VCaP (cell line): ENCODE measurements around the gene CAMTA1.

Source experiments
- H3K27ac ChIP-seq: fragments of 450-650 bp; 2 replicates; pipeline ENCODE4 v1.5.1; 2017
- TF ChIP-seq, protein P1 (sequence below): fragments of 450-650 bp; conservative IDR thresholded peaks from 2 replicates; pipeline ENCODE4 v1.5.1; 2017; ENCODE audit warnings: mild to moderate bottlenecking, moderate library complexity

Gene CAMTA1

GRCh38 chr1:7693662-7694061 lies 908.4 kb downstream of the CAMTA1 start:
- TF ChIP-seq, protein P1, sequence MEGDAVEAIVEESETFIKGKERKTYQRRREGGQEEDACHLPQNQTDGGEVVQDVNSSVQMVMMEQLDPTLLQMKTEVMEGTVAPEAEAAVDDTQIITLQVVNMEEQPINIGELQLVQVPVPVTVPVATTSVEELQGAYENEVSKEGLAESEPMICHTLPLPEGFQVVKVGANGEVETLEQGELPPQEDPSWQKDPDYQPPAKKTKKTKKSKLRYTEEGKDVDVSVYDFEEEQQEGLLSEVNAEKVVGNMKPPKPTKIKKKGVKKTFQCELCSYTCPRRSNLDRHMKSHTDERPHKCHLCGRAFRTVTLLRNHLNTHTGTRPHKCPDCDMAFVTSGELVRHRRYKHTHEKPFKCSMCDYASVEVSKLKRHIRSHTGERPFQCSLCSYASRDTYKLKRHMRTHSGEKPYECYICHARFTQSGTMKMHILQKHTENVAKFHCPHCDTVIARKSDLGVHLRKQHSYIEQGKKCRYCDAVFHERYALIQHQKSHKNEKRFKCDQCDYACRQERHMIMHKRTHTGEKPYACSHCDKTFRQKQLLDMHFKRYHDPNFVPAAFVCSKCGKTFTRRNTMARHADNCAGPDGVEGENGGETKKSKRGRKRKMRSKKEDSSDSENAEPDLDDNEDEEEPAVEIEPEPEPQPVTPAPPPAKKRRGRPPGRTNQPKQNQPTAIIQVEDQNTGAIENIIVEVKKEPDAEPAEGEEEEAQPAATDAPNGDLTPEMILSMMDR, result no peak
- no peak overlapping the region for H3K27ac ChIP-seq

DNA sequence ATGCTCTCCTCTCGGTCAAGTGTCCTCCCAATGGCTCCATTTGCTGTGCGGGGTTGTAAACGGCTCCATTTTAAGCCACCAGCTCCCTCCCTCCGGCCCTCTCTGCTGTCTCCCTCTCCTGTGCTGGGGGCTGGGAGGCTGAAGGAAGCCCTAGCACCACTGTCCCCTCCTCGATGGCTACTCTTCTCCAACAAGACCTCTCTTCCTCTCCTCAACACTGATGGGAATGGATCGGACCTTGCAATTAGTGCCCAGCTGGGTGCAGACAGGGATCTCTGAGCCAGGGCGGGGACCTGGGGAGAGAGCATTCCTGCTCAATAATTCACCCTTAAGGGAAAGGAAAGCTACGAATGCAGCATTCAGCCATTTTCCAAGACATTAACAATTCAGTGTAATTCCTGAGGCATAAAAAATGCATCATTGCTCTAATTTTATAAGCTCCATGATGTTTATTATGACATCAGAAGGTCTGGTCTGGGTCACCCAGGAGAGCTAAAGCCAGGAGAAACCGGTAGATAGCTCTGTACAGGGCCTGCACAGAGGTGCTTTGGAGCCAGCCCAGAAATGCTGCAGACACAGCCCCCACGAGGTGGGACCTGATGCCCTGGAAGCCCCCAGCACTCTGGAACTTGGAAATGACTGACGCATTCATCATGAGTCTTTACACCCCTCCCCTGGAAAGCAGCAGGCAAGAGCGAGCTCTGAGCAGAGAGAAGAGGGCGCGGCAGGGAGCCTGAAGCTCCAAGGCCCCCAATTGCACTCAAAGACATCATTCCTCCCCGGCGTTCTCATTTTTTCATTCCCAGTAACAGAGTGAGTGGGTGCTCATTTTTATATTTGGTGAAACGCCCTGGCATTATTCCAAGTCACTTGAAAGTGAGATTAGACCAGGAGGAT lies 909.6 kb downstream of the CAMTA1 start:
- TF ChIP-seq, protein P1, result no peak
- H3K27ac ChIP-seq, result no peak overlapping the region

GRCh38 chr1:7695497-7696117 lies 910.4 kb downstream of the CAMTA1 start:
- TF ChIP-seq, protein P1, result no peak

DNA sequence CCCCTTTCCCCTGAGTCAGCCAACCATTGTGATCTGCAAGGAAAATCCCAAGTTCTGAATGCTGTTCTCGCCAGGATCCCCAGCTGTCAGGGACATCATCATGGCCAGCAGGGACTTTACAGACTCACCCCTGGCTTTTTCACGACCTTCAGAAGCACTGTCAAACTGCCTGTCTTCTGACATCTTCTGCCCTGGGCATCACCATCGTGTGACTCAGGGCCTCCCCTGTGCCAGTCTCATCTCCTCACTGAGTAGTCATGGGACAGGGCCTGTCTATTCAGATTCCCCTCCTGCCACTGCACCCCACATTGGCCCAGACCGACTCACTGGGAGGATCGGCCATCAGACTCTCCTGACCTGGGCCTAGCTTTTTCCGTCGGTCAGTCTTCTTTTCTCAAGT lies 913.4 kb downstream of the CAMTA1 start:
- TF ChIP-seq, protein P1, result no peak
- H3K27ac ChIP-seq, result no peak overlapping the region

More at GRCh38 chr1:7695497-7696117, 910.4 kb downstream of the CAMTA1 start:
- H3K27ac ChIP-seq, result no peak overlapping the region

DNA sequence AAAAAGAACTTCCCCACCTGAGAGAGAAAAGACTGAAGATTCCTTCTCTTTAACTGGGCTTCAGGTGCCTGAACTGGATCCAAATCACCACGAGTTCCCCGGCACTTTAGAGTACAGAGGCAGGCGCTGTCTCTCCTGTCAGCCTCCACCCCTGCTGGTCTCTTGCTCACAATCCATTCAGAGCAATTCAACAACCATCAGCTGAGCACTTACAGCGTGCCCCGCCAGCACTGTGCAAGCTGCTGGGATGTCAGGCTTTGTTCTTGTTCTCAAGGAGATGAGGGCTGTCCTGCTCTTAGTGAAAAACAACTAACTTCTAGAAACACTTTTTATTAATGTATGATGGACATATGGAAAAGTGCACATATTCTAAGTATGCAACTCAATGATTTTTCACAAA lies 917.1 kb downstream of the CAMTA1 start:
- no peak overlapping the region for H3K27ac ChIP-seq
- TF ChIP-seq, protein P1, result no peak

DNA sequence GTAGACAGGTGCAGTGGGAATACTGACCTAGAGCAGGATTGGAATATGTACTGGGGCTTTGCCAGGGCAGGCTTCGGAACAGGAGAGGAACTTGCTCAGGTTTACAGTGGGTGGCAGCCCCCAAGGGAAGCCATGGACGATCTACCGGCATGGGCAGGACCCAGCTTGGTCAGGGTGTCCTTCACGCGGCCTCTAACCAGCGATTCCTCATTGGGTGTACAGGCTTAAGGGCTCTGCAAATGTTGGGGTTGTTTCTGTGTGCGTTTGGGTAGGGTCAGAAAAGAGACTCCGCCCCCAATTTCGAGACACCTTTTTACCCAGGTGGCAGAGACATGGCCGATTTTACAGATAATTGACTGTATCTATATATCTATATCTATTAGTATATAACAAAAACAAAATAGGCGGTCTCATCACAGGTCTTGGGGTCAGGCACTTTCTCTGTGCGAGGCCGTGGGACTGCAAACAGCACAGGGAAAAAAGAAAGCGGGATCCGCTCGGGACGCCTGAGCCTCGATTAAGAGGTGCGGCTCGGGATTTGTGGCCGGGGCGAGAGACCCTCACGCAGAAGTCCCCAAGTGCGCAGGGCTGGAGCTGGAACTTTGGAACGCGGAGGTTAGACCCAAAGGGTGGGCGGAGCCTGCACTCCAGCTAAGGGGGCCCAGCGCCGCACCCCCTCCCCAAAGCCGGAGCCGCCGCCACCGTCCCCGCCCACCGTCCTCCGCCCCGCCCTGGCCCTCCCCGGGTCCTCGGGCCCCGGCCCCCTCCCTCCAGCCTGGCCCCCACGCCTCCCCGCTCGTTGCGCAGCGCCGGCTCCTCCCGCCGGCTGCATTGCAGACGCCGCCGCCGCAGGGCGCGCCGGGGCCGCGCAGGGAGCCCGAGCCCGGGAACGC lies 918.3 kb downstream of the CAMTA1 start:
- TF ChIP-seq, protein P1, result no peak
- H3K27ac ChIP-seq, result peak overlapping the region; percentile 44; the same call in 1 of the 2 replicates
